ENCODE results near the gene LRRC2. TPM values are rescaled to one million over a fixed set of nuclear protein-coding genes. Genes with fewer than 3 reads are reported as not detected.
"Not testable (repeated sequence)": the region's sequence is repeated elsewhere in the genome, so short reads cannot be mapped to it uniquely, and the experiment has no call there.

LRRC2 gene
- total RNA-seq, 1 donor from 2014 or later, result not detected

GRCh38 chr3:46599590-46599989 is 33.5 kb upstream of the LRRC2 start:
- intact Hi-C loops (cut with DNase I), result no loop called here
- Histone ChIP-seq H3K27ac (no peak overlapping the region), H3K4me3 (no peak overlapping the region), H3K36me3 (no peaks in the 10 kb centered on the region), H3K9me3 (no peaks in the 10 kb centered on the region), H3K4me1 (no peaks in the 10 kb centered on the region), H3K27me3 (no peaks in the 10 kb centered on the region)
- DNase-seq (ENCODE audit: low spot score in 2 of 2), result no peak
- TF ChIP-seq, protein P1, sequence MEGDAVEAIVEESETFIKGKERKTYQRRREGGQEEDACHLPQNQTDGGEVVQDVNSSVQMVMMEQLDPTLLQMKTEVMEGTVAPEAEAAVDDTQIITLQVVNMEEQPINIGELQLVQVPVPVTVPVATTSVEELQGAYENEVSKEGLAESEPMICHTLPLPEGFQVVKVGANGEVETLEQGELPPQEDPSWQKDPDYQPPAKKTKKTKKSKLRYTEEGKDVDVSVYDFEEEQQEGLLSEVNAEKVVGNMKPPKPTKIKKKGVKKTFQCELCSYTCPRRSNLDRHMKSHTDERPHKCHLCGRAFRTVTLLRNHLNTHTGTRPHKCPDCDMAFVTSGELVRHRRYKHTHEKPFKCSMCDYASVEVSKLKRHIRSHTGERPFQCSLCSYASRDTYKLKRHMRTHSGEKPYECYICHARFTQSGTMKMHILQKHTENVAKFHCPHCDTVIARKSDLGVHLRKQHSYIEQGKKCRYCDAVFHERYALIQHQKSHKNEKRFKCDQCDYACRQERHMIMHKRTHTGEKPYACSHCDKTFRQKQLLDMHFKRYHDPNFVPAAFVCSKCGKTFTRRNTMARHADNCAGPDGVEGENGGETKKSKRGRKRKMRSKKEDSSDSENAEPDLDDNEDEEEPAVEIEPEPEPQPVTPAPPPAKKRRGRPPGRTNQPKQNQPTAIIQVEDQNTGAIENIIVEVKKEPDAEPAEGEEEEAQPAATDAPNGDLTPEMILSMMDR (IDR thresholded peaks at IDR 0.05), result no peak

DNA sequence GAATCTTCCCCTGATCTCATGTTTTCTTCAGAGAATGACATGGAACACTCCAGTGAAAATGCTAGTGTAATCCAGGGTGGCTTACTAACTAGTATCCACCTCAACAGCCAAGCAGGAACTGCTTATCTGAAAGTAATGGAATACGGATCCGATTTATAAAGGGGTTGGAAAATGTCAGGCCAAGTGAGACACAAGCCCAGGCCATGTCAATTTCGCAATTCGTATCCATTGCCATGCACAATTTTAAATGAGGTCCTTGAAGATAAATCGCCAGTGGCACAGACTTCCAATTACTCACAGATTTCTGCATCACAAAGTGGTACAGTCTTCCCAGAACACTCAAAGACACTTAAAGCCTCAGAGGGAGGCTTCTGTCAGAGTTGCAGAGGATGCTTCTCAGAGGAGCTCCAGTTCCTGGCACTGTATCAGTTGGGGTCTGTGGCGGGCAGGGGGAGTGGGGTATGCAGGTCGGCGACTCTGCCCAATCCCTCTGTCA is 29.8 kb upstream of the LRRC2 start:
- DNase-seq (ENCODE audit: low spot score in 2 of 2), result no peak
- TF ChIP-seq, protein P1 (IDR thresholded peaks at IDR 0.05), result no peak
- intact Hi-C loops (cut with DNase I), result no loop called here
- H3K4me3 ChIP-seq, result no peak overlapping the region
- no peaks in the 10 kb centered on the region for H3K36me3 ChIP-seq
- H3K4me1 ChIP-seq, result no peaks in the 10 kb centered on the region
- no peaks in the 10 kb centered on the region for H3K9me3 ChIP-seq
- no peaks in the 10 kb centered on the region for H3K27me3 ChIP-seq
- H3K27ac ChIP-seq, result no peak overlapping the region

DNA sequence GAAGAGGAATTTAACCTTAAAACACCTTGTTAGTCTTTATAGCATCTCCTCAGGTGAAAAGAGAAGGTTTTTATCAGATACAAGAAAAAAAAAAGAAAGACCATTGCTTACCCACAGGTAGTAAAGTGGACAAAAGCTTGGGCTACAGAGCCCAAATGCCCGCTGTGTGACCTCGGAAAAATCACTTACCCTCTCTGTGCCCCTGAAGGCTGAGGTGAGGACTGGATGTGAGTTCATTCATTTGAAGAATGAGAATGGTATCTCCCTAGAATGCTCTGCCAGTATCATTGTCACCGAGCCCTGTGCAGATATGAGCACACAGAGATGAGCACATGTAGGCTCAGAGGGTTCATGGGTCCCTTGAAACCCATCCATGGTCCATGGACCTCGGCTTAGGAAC is 28.6 kb upstream of the LRRC2 start:
- no peaks in the 10 kb centered on the region for H3K9me3 ChIP-seq
- DNase-seq (ENCODE audit: low spot score in 2 of 2), result no peak
- no peak overlapping the region for H3K27ac ChIP-seq
- no peaks in the 10 kb centered on the region for H3K27me3 ChIP-seq
- H3K4me3 ChIP-seq, result no peak overlapping the region
- TF ChIP-seq, protein P1 (IDR thresholded peaks at IDR 0.05), result no peak
- intact Hi-C loops (cut with DNase I), result no loop called here
- H3K36me3 ChIP-seq, result no peaks in the 10 kb centered on the region
- H3K4me1 ChIP-seq, result no peaks in the 10 kb centered on the region

- intact Hi-C loops (cut with DNase I), result no loop called here
- H3K4me3 ChIP-seq, result no peak overlapping the region
- no peaks in the 10 kb centered on the region for H3K4me1 ChIP-seq
These were observed 27.9 kb upstream of the LRRC2 start for GRCh38 chr3:46593979-46594378.

DNA sequence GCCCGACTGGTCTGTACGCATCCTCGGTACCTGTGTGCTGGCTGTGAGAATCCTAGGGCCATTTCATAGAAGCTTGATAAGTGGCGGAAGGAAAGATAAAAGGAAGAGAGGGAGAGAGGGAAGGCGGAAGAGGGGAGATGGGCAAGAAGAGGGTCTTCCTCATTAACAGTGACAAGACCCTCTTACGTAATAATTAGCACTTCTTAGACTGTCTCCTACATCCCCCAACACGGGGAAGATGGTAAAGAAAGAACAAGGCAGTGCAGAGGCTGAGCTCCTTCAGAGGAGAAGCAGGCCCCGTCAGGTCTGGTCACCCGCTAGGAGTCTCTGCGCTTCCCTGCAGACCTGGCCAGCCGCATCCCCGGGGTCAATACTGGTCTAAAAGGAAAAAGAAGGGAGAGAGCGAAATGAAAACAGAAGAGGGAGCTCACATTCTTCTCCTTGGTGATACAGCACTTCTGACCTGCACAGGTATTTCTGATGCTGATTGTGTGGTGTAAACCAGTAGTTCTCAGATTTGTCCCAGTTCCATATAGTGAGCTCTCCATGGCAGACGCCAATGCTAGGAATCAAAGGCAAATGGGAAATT is 27.3 kb upstream of the LRRC2 start:
- no peaks in the 10 kb centered on the region for H3K4me1 ChIP-seq
- H3K27me3 ChIP-seq, result no peaks in the 10 kb centered on the region
- no peak overlapping the region for H3K4me3 ChIP-seq
- H3K9me3 ChIP-seq, result no peaks in the 10 kb centered on the region
- TF ChIP-seq, protein P1 (IDR thresholded peaks at IDR 0.05), result no peak
- no peak for DNase-seq (ENCODE audit: low spot score in 2 of 2)
- intact Hi-C loops (cut with DNase I), result no loop called here
- no peaks in the 10 kb centered on the region for H3K36me3 ChIP-seq
- H3K27ac ChIP-seq, result no peak overlapping the region

More at GRCh38 chr3:46593979-46594378, 27.9 kb upstream of the LRRC2 start:
- TF ChIP-seq, protein P1 (IDR thresholded peaks at IDR 0.05), result no peak
- Histone ChIP-seq H3K27me3 (no peaks in the 10 kb centered on the region), H3K36me3 (no peaks in the 10 kb centered on the region), H3K9me3 (no peaks in the 10 kb centered on the region), H3K27ac (no peak overlapping the region)
- DNase-seq (ENCODE audit: low spot score in 2 of 2), result no peak

DNA sequence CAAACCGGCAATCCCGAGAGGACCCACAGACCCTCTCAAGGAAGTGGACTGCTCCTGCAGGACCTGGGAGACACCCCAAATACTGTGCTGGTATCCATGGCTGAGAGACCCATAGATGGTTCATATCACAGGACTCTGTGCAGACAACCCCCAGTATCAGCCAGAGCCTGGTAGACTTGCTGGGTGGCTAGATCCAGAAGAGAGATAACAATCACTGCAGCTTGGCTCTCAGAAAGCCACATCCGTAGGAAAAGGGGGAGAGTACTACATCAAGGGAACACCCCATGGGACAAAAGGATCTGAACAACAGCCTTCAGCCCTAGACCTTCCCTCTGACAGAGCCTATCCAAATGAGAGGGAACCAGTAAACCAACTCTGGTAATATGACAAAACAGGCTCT is 21.2 kb upstream of the LRRC2 start:
- H3K4me1 ChIP-seq; H3K9me3 ChIP-seq; H3K27me3 ChIP-seq; H3K36me3 ChIP-seq; DNase-seq (ENCODE audit: low spot score in 2 of 2); intact Hi-C loops (cut with DNase I); H3K27ac ChIP-seq; H3K4me3 ChIP-seq: not testable (repeated sequence)

Measured in ascending aorta (tissue), 2 donors.